ENCODE measurements around the gene TLE1.
"Not testable (repeated sequence)": the region's sequence is repeated elsewhere in the genome, so short reads cannot be mapped to it uniquely, and the experiment has no call there.

The TLE1 gene

DNA sequence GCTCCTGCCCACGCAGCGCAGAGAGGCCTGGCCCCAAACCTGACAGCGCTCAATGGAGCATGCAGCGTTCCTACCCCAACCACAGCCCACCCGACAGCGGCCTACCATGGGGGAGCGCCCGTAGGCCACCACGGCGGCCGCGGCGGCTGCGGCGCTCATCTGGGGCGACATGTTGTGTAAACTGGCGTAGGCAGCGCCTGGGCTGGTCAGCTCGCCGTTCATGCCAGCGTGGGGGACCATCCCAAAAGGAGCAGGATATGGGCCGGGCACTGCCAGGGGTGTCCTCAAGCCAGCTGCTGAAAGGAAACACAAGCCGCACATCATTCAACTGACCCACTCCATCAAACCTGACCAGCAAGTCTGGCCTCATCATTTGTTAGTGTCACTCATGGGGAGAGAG is 77.7 kb downstream of the TLE1 start:
- no peak for DNase-seq (ENCODE audit: low read depth)
- TF ChIP-seq, protein P1, sequence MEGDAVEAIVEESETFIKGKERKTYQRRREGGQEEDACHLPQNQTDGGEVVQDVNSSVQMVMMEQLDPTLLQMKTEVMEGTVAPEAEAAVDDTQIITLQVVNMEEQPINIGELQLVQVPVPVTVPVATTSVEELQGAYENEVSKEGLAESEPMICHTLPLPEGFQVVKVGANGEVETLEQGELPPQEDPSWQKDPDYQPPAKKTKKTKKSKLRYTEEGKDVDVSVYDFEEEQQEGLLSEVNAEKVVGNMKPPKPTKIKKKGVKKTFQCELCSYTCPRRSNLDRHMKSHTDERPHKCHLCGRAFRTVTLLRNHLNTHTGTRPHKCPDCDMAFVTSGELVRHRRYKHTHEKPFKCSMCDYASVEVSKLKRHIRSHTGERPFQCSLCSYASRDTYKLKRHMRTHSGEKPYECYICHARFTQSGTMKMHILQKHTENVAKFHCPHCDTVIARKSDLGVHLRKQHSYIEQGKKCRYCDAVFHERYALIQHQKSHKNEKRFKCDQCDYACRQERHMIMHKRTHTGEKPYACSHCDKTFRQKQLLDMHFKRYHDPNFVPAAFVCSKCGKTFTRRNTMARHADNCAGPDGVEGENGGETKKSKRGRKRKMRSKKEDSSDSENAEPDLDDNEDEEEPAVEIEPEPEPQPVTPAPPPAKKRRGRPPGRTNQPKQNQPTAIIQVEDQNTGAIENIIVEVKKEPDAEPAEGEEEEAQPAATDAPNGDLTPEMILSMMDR (conservative IDR thresholded peaks at IDR 0.05; ENCODE audit: low read depth, low read length) = no peak
- H3K4me3 ChIP-seq (ENCODE audit: low read length) = no peak overlapping the region

DNA sequence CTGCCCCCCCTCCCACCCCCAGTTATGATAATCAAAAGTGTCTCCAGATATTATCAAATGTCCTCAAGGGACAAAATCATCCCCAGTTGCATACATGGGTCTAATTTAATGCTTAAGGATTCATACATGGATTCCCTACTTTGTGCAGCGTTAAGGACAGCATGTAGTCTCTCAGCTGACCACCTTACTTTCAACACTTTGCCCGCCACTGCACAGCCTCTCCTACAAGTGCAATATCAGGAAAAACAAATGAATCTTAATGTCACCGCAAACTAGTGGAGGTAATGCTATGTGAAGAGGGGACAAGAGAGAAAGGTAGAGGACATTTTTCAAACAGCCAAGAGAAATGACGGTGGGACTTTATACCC is 78.6 kb downstream of the TLE1 start:
- H3K4me3 ChIP-seq (ENCODE audit: low read length) = no peak overlapping the region
- TF ChIP-seq, protein P1 (conservative IDR thresholded peaks at IDR 0.05; ENCODE audit: low read depth, low read length) = no peak
- no peak for DNase-seq (ENCODE audit: low read depth)

DNA sequence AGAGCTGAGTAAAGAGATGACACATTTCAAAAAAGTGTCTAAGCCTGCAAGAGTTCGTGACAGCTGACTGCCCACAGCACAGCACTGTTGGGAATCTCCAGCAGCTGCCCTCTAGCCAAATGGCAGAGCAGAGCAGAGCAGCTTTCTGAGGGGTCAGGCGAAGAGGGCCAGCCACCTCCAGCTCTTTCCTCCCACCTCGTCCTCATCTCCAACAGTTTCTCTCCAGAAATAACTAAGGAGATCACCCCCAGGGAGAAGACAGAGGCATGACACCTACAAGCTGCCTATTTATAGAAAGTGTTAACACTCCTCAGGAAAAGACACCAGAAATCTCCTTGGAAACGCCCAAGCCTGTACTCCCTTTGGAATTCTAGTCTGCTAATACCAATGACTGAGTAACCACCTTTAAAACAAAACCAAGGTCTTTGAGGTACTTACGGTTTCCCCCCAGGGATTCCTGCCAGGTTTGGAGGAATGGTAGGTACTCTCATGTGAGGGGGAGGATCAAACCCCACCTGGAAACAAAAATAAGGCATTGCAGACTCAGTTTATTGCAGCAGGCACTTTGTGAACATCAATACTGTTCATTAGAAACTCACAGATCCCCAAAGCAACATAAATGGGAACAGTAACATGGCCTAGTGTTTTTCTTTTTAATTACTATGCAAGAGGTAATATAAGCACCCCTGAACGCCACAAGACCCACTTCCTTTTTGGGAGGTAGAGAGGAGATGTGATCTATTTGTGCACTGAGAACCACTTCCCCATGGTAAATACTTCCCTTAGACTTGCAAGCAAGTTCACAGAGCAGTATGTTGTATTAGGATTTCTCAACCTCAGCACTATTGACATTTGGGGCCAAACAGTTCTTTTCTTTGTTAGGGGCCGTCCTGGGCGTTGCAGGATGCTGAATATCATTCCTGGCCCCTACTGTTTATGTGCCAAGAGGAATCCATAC is 79.3 kb downstream of the TLE1 start:
- TF ChIP-seq, protein P1 (conservative IDR thresholded peaks at IDR 0.05; ENCODE audit: low read depth, low read length) = no peak
- no peak for DNase-seq (ENCODE audit: low read depth)
- no peak overlapping the region for H3K4me3 ChIP-seq (ENCODE audit: low read length)

DNA sequence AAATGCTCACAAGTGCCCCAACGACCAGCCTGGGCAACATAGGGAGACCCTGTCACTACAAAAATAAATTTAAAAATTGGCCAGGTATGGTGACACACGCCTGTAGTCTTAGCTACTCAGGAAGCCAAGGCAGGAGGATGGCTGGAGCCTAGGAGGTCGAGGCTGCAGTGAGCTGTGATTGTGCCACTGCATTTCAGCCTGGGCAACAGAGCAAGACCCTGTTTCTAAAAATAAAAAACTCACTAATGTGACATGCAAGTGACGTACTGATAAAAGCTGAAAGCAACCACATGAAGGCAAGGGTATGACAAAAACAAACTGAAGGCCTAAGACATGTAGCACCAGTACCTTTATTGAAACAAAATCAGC is 81.1 kb downstream of the TLE1 start:
- DNase-seq (ENCODE audit: low read depth) = no peak
- H3K4me3 ChIP-seq (ENCODE audit: low read length) = no peak overlapping the region
- TF ChIP-seq, protein P1 (conservative IDR thresholded peaks at IDR 0.05; ENCODE audit: low read depth, low read length) = no peak

DNA sequence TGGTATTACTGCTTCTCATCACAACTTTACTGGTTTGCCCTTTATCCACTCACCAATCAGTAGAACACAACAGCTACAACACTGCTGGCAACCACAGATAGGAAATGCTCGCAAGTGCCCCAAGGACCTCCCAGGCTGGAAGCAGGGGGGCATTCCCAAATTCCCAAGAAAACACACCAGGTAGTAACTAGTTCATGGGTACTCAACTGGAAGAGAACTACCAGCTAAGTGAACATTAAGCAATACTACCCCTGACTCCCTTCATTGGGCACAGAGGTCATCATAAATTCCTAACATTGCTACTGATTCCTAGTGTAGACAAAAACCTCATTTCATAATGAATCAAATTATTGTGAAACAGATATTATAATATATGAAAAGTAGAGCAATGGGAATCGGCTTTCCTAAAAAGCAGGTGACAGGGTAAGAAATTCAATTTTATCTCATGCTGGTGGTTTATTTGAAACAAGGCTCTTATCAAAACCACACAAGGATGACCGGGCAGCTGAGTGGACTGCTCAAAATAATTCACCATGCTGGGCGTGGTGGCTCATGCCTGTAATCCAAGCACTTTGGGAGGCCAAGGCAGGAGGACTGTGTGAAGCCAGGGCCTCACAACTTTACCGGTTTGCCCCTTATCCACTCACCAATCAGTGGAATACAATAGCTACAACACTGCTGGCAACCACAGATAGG is 81.6 kb downstream of the TLE1 start:
- TF ChIP-seq, protein P1 (conservative IDR thresholded peaks at IDR 0.05; ENCODE audit: low read depth, low read length) = no peak
- DNase-seq (ENCODE audit: low read depth) = no peak
- no peak overlapping the region for H3K4me3 ChIP-seq (ENCODE audit: low read length)

DNA sequence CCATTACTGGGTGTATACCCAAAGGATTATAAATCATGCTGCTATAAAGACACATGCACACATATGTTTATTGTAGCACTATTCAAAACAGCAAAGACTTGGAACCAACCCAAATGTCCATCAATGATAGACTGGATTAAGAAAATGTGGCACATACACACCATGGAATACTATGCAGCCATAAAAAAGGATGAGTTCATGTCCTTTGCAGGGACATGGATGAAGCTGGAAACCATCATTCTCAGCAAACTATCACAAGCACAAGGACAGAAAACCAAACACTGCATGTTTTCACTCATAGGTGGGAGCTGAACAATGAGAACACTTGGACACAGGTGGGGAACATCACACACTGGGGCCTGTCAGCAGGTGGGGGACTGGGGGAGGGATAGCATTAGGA is 83.1 kb downstream of the TLE1 start:
- DNase-seq (ENCODE audit: low read depth); H3K4me3 ChIP-seq (ENCODE audit: low read length): not testable (repeated sequence)

DNA sequence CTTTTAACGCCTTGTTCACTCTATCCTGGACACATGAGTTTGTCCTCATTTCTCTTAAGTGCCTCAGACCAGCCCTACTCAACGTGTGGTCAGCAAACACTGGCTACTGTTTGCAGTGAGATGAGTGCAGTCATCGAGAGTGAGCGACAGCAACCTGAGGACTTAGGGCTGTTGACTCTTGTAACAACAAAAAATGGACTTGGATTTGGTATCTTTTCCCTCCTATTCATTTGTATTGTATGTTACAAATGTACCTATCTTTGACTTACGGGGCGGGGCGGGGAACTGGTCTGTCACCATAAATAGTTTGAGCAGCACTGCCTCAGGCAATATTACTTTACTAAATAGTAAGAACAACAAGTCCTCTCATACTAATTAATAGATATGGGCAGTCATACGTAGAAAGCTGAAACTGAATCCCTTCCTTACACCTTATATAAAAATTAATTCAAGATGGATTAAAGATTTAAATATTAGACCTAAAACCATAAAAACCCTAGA is 84.1 kb downstream of the TLE1 start:
- H3K4me3 ChIP-seq (ENCODE audit: low read length) = no peak overlapping the region
- DNase-seq (ENCODE audit: low read depth) = no peak
- TF ChIP-seq, protein P1 (conservative IDR thresholded peaks at IDR 0.05; ENCODE audit: low read depth, low read length) = no peak
